C4-2B (cell line): ENCODE results near the gene NUP93.

Experiments
- H3K27ac ChIP-seq: fragments of 450-650 bp; 2 replicates; pipeline ENCODE4 v1.5.1; 2017
- ZFX ChIP-seq: fragments of 450-650 bp; IDR thresholded peaks from 2 replicates; pipeline ENCODE4 v1.6.1; 2017
- TF ChIP-seq, protein P1 (sequence below): fragments of 450-650 bp; conservative IDR thresholded peaks from 2 replicates; pipeline ENCODE4 v1.5.1; 2017; ENCODE audit warnings: mild to moderate bottlenecking

Gene NUP93

DNA sequence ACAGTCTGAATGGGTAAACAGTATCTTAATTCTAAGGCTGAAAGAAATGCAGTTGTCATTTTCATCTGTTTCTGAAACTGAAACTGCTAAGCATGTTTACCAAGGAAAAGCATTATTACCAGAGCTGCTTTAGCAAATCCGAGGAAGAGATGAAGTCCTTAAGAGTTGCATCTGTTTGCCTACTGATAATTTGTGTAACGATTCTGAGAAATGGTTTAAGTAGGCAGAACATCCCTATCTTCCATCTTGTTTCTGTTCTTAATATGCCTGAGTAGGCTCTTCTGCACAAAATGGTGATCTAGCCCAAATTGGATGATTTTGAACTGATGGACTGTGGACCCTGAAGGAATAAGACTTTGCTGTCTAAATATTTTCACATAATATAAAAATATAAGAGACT lies 34.9 kb downstream of the NUP93 start:
- TF ChIP-seq ZFX, result no peak
- TF ChIP-seq, protein P1, sequence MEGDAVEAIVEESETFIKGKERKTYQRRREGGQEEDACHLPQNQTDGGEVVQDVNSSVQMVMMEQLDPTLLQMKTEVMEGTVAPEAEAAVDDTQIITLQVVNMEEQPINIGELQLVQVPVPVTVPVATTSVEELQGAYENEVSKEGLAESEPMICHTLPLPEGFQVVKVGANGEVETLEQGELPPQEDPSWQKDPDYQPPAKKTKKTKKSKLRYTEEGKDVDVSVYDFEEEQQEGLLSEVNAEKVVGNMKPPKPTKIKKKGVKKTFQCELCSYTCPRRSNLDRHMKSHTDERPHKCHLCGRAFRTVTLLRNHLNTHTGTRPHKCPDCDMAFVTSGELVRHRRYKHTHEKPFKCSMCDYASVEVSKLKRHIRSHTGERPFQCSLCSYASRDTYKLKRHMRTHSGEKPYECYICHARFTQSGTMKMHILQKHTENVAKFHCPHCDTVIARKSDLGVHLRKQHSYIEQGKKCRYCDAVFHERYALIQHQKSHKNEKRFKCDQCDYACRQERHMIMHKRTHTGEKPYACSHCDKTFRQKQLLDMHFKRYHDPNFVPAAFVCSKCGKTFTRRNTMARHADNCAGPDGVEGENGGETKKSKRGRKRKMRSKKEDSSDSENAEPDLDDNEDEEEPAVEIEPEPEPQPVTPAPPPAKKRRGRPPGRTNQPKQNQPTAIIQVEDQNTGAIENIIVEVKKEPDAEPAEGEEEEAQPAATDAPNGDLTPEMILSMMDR, result no peak
- H3K27ac ChIP-seq, result no peak overlapping the region

DNA sequence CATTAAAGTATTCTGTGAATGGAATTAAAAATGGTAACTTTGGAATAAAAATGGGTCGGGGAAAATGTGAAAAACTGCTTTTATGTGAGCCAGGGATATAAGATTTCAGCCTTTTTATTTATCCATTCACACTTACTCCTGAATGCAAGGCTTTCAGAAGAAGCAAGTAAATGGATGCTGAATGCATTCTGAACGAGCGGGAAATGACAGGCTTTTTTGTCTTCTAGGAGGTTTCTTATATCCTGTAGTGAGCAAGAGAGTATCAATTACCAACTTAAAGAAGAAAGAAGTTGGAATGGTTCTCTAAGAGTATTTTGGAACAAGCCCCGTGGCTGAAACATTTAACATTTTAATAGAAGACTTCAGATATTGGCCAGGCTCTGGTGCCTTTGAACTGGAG lies 36.0 kb downstream of the NUP93 start:
- TF ChIP-seq ZFX, result no peak
- TF ChIP-seq, protein P1, result no peak
- H3K27ac ChIP-seq, result no peak overlapping the region

DNA sequence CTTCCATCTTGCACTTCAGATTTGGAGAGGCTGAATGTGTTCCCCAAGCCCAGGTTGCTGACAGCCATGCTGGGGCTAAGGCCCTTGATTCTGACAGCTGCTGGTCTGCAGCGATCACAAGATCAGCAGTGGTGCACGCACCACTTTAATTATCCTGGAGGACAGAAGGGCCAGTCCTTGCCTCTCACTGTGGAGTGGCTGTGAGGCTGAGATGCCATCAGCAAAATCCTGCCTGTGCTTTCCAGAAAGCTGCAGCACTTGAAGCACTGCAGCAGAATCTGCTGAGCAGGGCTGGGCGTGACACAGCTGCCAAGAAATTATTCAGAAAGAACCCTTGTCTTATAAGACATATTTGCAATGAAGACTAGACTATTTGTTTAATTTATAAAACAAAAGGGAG lies 37.1 kb downstream of the NUP93 start:
- TF ChIP-seq, protein P1, result no peak
- TF ChIP-seq ZFX, result no peak
- no peak overlapping the region for H3K27ac ChIP-seq

DNA sequence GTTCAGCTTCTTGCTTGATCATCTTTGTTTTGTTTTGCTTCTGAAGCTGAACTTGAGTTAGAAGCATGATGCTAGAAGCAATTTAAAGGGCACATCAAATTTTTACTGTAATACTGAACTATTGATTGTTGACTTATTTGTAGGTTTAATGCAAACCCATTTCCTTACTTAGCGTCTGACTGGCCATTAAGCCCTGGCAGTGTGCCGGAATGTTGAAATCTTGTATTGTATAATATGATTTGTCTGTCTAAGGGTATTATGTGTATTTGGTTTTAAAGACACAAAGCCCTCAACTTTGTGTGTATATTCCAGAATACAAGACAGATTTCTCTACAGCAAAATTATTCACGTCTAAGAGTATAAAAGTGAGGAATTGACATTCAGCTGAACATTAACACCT lies 39.7 kb downstream of the NUP93 start:
- TF ChIP-seq ZFX, result no peak
- TF ChIP-seq, protein P1, result no peak
- H3K27ac ChIP-seq, result no peak overlapping the region

DNA sequence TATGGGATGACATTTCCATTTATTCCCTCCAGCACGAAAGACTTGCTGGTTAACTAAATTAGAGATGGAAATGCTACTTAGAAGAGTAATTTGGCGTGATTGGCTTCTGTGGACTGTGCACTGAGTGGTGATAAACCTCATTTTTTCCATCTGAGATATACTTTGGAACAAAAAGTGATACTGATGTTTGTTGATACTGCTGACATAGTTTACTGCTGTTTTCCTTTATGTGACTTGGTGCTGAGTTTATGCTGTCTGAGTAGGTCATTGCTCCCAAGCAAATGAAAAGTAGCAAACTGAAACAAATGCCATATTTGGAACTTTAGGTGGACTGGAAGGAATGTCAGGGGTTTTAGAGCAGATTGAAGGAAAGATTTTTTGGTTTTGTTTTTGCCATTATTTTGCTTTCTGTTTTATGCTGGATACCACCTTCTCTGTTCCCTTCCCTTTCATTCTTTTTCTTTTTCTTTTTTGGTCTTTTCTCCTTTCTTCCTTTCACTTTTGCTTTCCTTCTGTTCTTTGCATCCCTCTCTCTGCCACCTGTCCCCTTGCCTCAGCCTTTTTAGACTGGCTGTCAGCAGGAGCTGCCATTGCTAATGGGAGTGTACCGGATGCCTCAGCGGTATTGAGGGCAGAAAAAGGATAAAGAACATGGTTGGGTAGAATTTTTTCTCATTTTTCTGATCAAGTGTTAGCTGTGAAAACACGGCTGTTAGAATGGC lies 41.8 kb downstream of the NUP93 start:
- TF ChIP-seq ZFX, result no peak
- TF ChIP-seq, protein P1, result no peak
- peak overlapping the region; percentile 75; the same call in 1 of the 2 replicates for H3K27ac ChIP-seq

DNA sequence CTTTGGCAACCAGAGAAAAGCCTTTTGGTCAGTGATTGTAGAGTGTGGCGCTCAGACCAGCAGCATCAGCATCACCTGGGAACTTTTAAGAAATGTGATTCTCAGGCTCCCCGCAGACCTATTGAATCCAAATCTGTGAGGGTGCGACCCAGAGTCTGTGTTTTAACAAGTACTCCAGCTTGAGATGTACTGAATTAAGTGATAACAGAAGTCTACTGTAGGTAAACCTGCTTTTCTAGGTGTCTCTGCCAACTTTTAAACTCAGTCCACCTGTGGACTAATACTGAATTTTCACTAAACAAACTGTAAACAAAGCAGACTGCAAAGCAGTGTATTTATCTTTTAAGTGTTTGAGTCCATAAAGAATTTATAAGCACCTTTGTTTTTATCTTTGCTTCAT lies 43.6 kb downstream of the NUP93 start:
- TF ChIP-seq, protein P1, result no peak
- TF ChIP-seq ZFX, result no peak
- H3K27ac ChIP-seq, result peak overlapping the region; percentile 75; the same call in 1 of the 2 replicates

DNA sequence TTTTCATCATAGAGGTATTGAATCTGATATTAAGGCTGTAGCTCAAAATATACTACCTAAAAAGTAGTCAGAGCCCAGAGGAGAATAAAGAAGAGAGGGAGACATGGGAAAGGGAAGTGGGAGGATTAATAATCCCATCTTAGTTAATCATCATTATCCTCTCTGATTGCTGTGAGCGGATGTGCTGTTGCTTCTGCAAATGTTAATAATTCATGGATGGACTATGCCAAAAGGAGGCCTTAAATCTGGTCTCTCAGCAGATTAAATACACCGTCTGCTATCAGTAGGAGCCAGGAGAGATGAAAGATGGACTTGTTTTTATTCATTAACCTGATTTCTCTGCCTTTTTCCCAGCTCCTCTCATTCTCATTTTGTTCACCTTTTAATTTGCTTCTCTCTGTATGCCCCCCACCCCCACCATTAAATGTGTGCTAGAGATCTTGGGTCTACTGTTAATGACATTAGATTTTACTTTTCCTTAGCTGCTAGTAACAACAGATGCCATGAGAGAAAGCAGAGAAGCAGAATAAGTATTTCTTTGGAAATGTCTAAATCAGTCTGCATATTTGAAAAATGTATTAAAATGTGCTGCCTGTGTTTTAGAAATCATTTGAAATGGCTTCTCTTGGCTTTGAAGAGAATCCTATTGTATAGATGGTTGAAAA lies 44.2 kb downstream of the NUP93 start:
- H3K27ac ChIP-seq, result peak overlapping the region; percentile 97
- TF ChIP-seq, protein P1, result no peak
- TF ChIP-seq ZFX, result no peak
